ENCODE results near the gene MESP2. TPM values are rescaled to one million over a fixed set of nuclear protein-coding genes. Genes with fewer than 3 reads are reported as not detected.

The MESP2 gene
- total RNA-seq, 1 donor from 2014 or later = not detected

DNA sequence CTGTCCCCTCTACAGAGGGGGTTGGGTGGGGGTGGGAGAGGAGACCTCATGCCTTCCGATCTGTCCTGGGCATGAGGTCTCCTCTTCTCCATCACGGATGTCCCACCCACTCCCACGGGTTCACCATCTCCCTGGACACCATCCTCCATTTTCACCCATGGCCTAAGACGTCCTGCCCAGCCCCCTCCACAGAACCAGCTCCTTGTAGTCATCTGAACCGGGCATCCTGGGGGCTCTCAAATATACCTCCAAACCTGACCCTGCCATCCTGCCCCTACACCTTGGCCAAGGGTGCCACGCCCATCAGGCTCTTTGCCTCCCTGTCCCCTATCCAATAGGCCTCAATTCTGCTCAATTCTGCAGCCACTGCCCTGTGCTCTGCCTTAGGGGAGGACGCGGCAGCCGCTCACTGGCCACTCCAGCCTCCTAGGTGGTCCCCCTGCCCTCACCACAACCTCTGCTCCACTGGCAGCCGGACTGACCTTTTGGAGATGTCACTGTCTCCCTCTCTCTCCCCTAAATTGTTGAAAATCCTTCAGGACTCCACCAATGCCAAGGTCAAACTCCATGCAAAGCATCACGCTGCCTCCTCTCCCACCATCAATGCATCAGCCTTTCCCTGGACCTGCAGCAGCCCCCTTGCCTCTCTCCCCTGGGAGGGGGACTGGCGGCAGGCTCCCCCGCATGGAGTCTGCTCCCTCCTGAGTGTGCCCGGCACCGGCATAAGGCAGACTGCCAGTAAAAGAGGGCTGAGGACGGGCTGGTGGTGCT, 47.9 kb downstream of the MESP2 start:
- Mint-ChIP-seq H3K27me3 (peaks cover 17% of the 10 kb centered on the region), H3K4me1 (ENCODE audit: unreplicated experiment) (peaks cover 13% of the 10 kb centered on the region), H3K27ac (no peak overlapping the region), H3K36me3 (no peaks in the 10 kb centered on the region), H3K4me3 (no peak overlapping the region), H3K9me3 (no peaks in the 10 kb centered on the region)
- DNase-seq (ENCODE audit: extremely low spot score, unreplicated experiment) = no peak
- TF ChIP-seq, protein P1, sequence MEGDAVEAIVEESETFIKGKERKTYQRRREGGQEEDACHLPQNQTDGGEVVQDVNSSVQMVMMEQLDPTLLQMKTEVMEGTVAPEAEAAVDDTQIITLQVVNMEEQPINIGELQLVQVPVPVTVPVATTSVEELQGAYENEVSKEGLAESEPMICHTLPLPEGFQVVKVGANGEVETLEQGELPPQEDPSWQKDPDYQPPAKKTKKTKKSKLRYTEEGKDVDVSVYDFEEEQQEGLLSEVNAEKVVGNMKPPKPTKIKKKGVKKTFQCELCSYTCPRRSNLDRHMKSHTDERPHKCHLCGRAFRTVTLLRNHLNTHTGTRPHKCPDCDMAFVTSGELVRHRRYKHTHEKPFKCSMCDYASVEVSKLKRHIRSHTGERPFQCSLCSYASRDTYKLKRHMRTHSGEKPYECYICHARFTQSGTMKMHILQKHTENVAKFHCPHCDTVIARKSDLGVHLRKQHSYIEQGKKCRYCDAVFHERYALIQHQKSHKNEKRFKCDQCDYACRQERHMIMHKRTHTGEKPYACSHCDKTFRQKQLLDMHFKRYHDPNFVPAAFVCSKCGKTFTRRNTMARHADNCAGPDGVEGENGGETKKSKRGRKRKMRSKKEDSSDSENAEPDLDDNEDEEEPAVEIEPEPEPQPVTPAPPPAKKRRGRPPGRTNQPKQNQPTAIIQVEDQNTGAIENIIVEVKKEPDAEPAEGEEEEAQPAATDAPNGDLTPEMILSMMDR (conservative IDR thresholded peaks at IDR 0.05) = no peak

DNA sequence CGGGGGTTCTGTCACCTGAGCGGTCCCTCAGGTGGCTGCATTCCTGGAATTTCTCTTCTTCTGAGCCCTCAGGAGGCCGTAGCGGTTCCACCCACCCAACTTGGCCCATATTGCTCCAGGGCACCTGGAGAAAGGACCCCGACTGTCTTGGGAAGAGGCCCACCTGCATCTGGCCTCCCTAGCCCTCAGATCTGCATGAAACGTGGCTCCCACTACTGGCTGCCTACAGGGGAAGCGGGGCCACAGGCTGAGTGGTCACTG, 48.4 kb downstream of the MESP2 start:
- peaks cover 17% of the 10 kb centered on the region for H3K27me3 Mint-ChIP-seq
- no peaks in the 10 kb centered on the region for H3K9me3 Mint-ChIP-seq
- TF ChIP-seq, protein P1 (conservative IDR thresholded peaks at IDR 0.05) = no peak
- H3K27ac Mint-ChIP-seq = no peak overlapping the region
- peaks cover 16% of the 10 kb centered on the region for H3K4me1 Mint-ChIP-seq (ENCODE audit: unreplicated experiment)
- no peak overlapping the region for H3K4me3 Mint-ChIP-seq
- no peaks in the 10 kb centered on the region for H3K36me3 Mint-ChIP-seq
- DNase-seq (ENCODE audit: extremely low spot score, unreplicated experiment) = no peak

DNA sequence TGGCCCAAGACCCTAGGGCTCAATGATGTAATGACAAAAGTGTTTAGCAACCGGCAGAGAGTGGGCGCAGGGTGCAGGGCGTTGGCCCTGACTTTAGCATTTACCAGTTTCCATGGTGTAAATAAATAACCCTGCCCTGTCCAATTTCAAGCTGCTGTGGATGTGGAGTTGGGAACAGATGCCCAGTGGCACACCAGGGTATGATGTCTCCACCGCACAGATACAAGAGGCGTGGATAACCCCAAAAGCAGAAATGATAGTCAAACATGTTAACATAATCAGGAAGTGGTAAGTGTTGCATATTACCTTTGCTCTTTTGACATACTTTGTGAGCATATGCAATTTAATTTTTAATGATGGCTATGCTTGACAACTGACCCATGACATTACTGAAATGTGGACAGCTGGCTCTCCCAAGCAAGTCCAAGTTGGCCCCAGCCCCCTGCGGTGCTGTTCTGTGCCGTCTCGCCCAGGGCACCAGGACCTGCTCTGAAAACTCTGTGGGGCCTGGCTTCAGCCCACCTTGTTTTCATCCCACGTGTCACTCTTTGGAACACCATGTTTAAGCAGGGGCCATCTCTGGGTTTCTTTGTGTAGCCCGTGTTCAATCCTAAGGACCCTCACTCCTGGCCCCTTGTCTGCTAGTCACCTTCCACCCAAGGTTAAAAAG, 49.3 kb downstream of the MESP2 start:
- Mint-ChIP-seq H3K4me1 (ENCODE audit: unreplicated experiment) (peaks cover 19% of the 10 kb centered on the region), H3K9me3 (no peaks in the 10 kb centered on the region), H3K36me3 (no peaks in the 10 kb centered on the region), H3K27me3 (peaks cover 17% of the 10 kb centered on the region), H3K4me3 (no peak overlapping the region), H3K27ac (no peak overlapping the region)
- TF ChIP-seq, protein P1 (conservative IDR thresholded peaks at IDR 0.05) = no peak
- no peak for DNase-seq (ENCODE audit: extremely low spot score, unreplicated experiment)

DNA sequence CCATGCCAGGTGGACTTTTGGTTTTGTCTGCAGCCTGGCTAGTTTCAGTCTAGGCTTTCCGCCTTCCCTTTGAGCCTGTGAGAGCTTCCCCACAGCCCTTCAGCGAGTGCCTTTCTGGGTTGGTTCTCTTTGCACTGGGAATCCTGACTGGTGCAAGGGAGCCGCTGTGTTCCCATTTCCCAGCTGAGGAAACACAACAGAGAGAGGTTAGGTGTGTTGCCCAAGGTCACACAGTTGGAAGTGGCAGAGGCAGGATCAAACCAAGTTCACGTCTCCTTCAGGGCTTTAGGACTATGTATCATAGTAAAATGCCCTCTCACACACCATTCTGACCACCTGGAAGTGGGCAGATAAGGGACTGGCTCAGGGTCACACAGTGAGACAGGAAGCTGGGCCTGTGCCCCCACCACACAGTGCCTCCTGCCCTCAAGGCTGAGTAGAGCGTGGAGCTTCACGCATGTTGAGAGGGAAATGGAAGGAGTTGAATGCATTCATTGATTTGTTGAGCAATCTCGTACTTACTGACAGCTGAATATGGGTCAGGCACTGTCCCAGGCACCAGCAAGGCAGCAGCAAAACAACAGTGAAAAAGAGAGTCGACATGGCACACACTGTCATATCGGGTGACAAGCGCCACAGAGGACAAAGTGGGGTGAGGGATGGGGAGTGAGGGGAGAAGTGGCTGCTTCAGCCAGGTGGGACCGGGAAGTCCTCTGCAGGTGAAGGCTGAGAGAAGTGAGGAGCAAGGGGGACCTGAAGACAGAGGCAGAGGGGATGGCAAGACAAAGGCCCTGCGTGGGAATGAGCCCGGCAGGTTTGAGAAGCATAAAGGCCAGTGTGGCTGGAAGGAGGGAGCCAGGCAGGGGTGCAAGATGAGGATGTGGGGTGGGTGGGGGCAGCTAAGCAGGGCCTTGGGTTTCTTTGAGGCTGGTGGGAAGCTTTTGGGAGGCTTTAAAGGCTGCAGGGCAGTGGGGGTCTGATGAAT, 50.8 kb downstream of the MESP2 start:
- Mint-ChIP-seq H3K27ac (no peak overlapping the region), H3K4me3 (no peak overlapping the region), H3K36me3 (no peaks in the 10 kb centered on the region), H3K4me1 (ENCODE audit: unreplicated experiment) (peaks cover 19% of the 10 kb centered on the region), H3K9me3 (no peaks in the 10 kb centered on the region), H3K27me3 (peaks cover 5% of the 10 kb centered on the region)
- DNase-seq (ENCODE audit: extremely low spot score, unreplicated experiment) = no peak
- TF ChIP-seq, protein P1 (conservative IDR thresholded peaks at IDR 0.05) = no peak

DNA sequence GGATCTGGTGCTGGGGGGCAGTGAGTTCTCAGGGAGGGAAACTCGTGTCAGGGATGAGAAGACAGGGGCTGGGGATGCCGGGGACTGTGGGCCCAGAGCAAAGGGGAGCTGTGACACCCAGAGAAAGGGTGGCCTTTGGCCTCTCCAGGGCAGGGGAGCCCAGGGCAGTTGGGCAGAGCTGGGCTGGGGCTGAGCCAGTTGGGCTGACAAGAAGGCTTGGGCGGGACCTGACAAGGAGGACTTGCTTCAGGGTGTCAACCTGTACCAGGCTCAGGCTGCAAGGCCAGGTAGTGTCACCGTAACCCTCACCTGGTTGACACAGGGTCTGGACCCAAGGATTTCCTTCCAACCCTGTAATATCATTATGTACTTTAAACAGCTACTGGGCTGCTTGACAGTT, 51.7 kb downstream of the MESP2 start:
- Mint-ChIP-seq H3K9me3 (no peaks in the 10 kb centered on the region), H3K27ac (no peak overlapping the region), H3K36me3 (no peaks in the 10 kb centered on the region), H3K27me3 (no peaks in the 10 kb centered on the region), H3K4me3 (no peak overlapping the region), H3K4me1 (ENCODE audit: unreplicated experiment) (peaks cover 19% of the 10 kb centered on the region)
- no peak for DNase-seq (ENCODE audit: extremely low spot score, unreplicated experiment)
- TF ChIP-seq, protein P1 (conservative IDR thresholded peaks at IDR 0.05) = no peak

Other genes with a start within 250 kb of the MESP2 start
- 8.8 and 23.4 TPM in 2 replicates for gene TICRR, start 200.9 kb upstream of the MESP2 start, total RNA-seq (ENCODE audit: low replicate concordance)
- 5.5 and 15.5 TPM in 2 replicates for gene KIF7, start 120.9 kb upstream of the MESP2 start, total RNA-seq (ENCODE audit: low replicate concordance)
- gene PLIN1, start 97.0 kb upstream of the MESP2 start, total RNA-seq (ENCODE audit: low replicate concordance) = 0.55 and 0.58 TPM in 2 replicates
- 8.5 and 8.8 TPM in 2 replicates for gene PEX11A, start 85.6 kb upstream of the MESP2 start, total RNA-seq (ENCODE audit: low replicate concordance)
- 0.29 and 1.5 TPM in 2 replicates for gene WDR93, start 85.5 kb upstream of the MESP2 start, total RNA-seq (ENCODE audit: low replicate concordance)
- 2.1 and 2.2 TPM in 2 replicates for gene MESP1, start 25.1 kb upstream of the MESP2 start, total RNA-seq (ENCODE audit: low replicate concordance)
- gene ANPEP, start 38.5 kb downstream of the MESP2 start, total RNA-seq (ENCODE audit: low replicate concordance) = 56.3 and 206 TPM in 2 replicates
- gene AP3S2, start 117.7 kb downstream of the MESP2 start, total RNA-seq (ENCODE audit: low replicate concordance) = 22.9 and 32.2 TPM in 2 replicates
- gene ARPIN, start 136.6 kb downstream of the MESP2 start, total RNA-seq (ENCODE audit: low replicate concordance) = 14.9 and 22.7 TPM in 2 replicates
- 34.7 and 47.2 TPM in 2 replicates for gene ZNF710, start 225.0 kb downstream of the MESP2 start, total RNA-seq (ENCODE audit: low replicate concordance)

All from type B pancreatic cell (in vitro differentiated cells).